K562 (cell line): Measurements from ENCODE around the gene KANK2. TPM values are rescaled to one million over a fixed set of nuclear protein-coding genes. Genes with fewer than 3 reads are reported as not detected.

Experiments used
- ARID3A ChIP-seq: IDR thresholded peaks from 2 replicates; pipeline ENCODE4 v1.6.1; 2012; ENCODE audit warnings: low read depth, low read length, improper control_type of control experiment, borderline replicate concordance
- BRD9 ChIP-seq: fragments of 450-650 bp; IDR thresholded peaks from 2 replicates; pipeline ENCODE4 v1.6.1; 2018; ENCODE audit warnings: low read depth; ENCODE audit not compliant: partially characterized antibody
- CEBPZ ChIP-seq: fragments of 150-350 bp; IDR thresholded peaks from 2 replicates; pipeline ENCODE4 v1.6.1; 2014; ENCODE audit warnings: low read depth, mild to moderate bottlenecking, low read length, borderline replicate concordance
- CREB5 ChIP-seq: fragments of 250-450 bp; sonication (Bioruptor Pico); IDR thresholded peaks from 2 replicates; pipeline ENCODE4 v1.5.0; 2020; ENCODE audit warnings: mild to moderate bottlenecking
- DEAF1 ChIP-seq: fragments of 450-650 bp; formaldehyde crosslinking; IDR thresholded peaks from 2 replicates; pipeline ENCODE4 v1.4.0; 2020; ENCODE audit warnings: mild to moderate bottlenecking, moderate library complexity
- FOXK2 ChIP-seq, 2 experiments: fragments of 450-650 bp; IDR thresholded peaks in 1 of 2; conservative IDR thresholded peaks in 1 of 2; 2 replicates each; pipeline ENCODE4 v1.6.1; 2016; ENCODE audit warnings: low read depth in 2 of 2, mild to moderate bottlenecking in 1 of 2
- HMGN3 ChIP-seq: IDR thresholded peaks from 2 replicates; pipeline ENCODE4 v1.6.1; 2011; ENCODE audit warnings: borderline replicate concordance, low read depth, mild to moderate bottlenecking, mixed read lengths, low read length; ENCODE audit not compliant: insufficient read length; ENCODE audit errors: extremely low read depth
- HNRNPL ChIP-seq: fragments of 200-400 bp; formaldehyde crosslinking; IDR thresholded peaks from 2 replicates; pipeline ENCODE4 v1.6.1; 2017; ENCODE audit warnings: low read depth, mild to moderate bottlenecking, low read length
- KLF10 ChIP-seq: fragments of 250-450 bp; sonication (Bioruptor Pico); IDR thresholded peaks from 2 replicates; pipeline ENCODE4 v1.6.1; 2021; ENCODE audit warnings: matching md5 sums
- MCM2 ChIP-seq: fragments of 450-650 bp; IDR thresholded peaks from 2 replicates; pipeline ENCODE4 v1.6.1; 2017; ENCODE audit warnings: low read depth, mild to moderate bottlenecking
- NCOA6 ChIP-seq: fragments of 450-650 bp; IDR thresholded peaks from 2 replicates; pipeline ENCODE4 v1.6.1; 2017; ENCODE audit warnings: mild to moderate bottlenecking
- POU5F1 ChIP-seq: fragments of 150-350 bp; IDR thresholded peaks from 2 replicates; pipeline ENCODE4 v1.6.1; 2014; ENCODE audit warnings: borderline replicate concordance, low read length, low read depth, mild to moderate bottlenecking; ENCODE audit not compliant: partially characterized antibody
- SNIP1 ChIP-seq: fragments of 450-650 bp; IDR thresholded peaks from 2 replicates; pipeline ENCODE4 v1.7.1; 2017; ENCODE audit warnings: low read depth, mild to moderate bottlenecking
- SUPT5H ChIP-seq: fragments of 450-650 bp; IDR thresholded peaks from 2 replicates; pipeline ENCODE4 v1.6.1; 2016
- TCF3 ChIP-seq: sonication (generic); formaldehyde crosslinking; IDR thresholded peaks from 2 replicates; pipeline ENCODE4 v1.4.0; 2020; ENCODE audit warnings: mild to moderate bottlenecking, missing genetic modification reagents
- YBX1 ChIP-seq: fragments of 450-650 bp; IDR thresholded peaks from 2 replicates; pipeline ENCODE4 v1.7.1; 2016; ENCODE audit warnings: mild to moderate bottlenecking
- ZNF274 ChIP-seq: IDR thresholded peaks from 2 replicates; pipeline ENCODE4 v1.6.1; 2011; ENCODE audit warnings: low read depth, mild to moderate bottlenecking, low read length, moderate library complexity, borderline replicate concordance
- ZNF511 ChIP-seq: sonication (generic); formaldehyde crosslinking; IDR thresholded peaks from 2 replicates; pipeline ENCODE4 v1.8.0; 2022; ENCODE audit warnings: mild to moderate bottlenecking, missing genetic modification reagents
- polyA plus RNA-seq, 8 experiments: library from polyadenylated mRNA; depleted of rRNA in 4 of 8; stranded (reverse) in 5 of 8; unstranded in 3 of 8; fragments of >200 nt; fragmentation: Nextera tagmentation in 2 of 8; fragmentation: Illumina TruSeq in 1 of 8; extraction: Ambion mirVana in 2 of 8; extraction: Trizol in 1 of 8; gene quantifications; 2 replicates each; pipeline versions ENCODE4 v1.2.1 to v1.2.3, GENCODE V29; 2011 to 2014; ENCODE audit warnings: inconsistent platforms in 1 of 8, missing spikeins in 1 of 8
- total RNA-seq, 7 experiments: library from RNA; depleted of rRNA in 6 of 7; stranded (reverse); fragments of >200 nt in 6 of 7; fragmentation: Illumina TruSeq in 2 of 7; extraction: Trizol in 2 of 7; gene quantifications; 2 replicates each; pipeline versions ENCODE4 v1.2.1 to v1.2.3, GENCODE V29; 2011 to 2021; ENCODE audit warnings: low replicate concordance in 1 of 7

The KANK2 gene
- total and polyA plus RNA-seq, 9 of the 15 experiments (the other 6 are each of a cell fraction or from before 2014, with no cell fraction given): 4.4 to 47.8 (median 21.3) TPM

- TF ChIP-seq TCF3 (CRISPR knock-in tag) (peak; percentile 30; the same call in 1 of the 2 replicates), ZNF274 (no peak), CEBPZ (no peak), ARID3A (no peak), MCM2 (no peak), HNRNPL (no peak), CREB5 (no peak), ZNF511 (CRISPR knock-in tag) (no peak), POU5F1 (no peak), YBX1 (no peak), HMGN3 (no peak), BRD9 (no peak), NCOA6 (no peak), KLF10 (CRISPR knock-in tag) (no peak), SNIP1 (no peak), FOXK2 (conservative IDR thresholded peaks at IDR 0.05 in 1 of 2, IDR thresholded peaks at IDR 0.05 in 1 of 2; ENCODE audit: low read depth in 2 of 2) (peak in 1 of 2 experiments; percentile 22; a peak in 1 of 4 replicates), SUPT5H (no peak), DEAF1 (CRISPR knock-in tag) (no peak)
Observed at GRCh38 chr19:11159598-11160439, 37.5 kb downstream of the KANK2 start (continued).
